Vagina (tissue), 2 donors: ENCODE measurements around the gene SLC5A8. TPM values are rescaled to one million over a fixed set of nuclear protein-coding genes. Genes with fewer than 3 reads are reported as not detected.

Source experiments
- DNase-seq, 2 donors: peaks; one replicate each; pipeline ENCODE4 v3.0.0-alpha.2; 2017; ENCODE audit errors: extremely low spot score in 2 of 2
- H3K27ac ChIP-seq: fragments of 200-600 bp; sonication (generic); one replicate; pipeline ENCODE4 v1.5.1; 2019
- H3K27me3 ChIP-seq: fragments of 200-600 bp; sonication (generic); one replicate; pipeline ENCODE4 v1.5.1; 2019
- H3K36me3 ChIP-seq, 2 donors: fragments of 200-600 bp; sonication (generic); one replicate each; pipeline ENCODE4 v1.5.1; 2017 to 2019
- H3K4me1 ChIP-seq: fragments of 200-600 bp; sonication (generic); one replicate; pipeline ENCODE4 v1.5.1; 2019
- H3K4me3 ChIP-seq, 2 donors: fragments of 200-600 bp; sonication (generic); 1 replicate in 1 of 2; 2 replicates in 1 of 2; pipeline ENCODE4 v1.5.1; 2016 to 2019
- H3K9me3 ChIP-seq: fragments of 200-600 bp; sonication (generic); one replicate; pipeline ENCODE4 v1.5.1; 2019
- CTCF ChIP-seq, 3 experiments: fragments of 450-650 bp in 2 of 3; fragments of 200-600 bp in 1 of 3; sonication (generic) in 1 of 3; IDR thresholded peaks; one replicate each; pipeline ENCODE4 v1.5.1; 2017 to 2019; ENCODE audit warnings: antibody characterized with exemption in 3 of 3, mild to moderate bottlenecking in 2 of 3, moderate library complexity in 2 of 3
- POLR2A ChIP-seq, 2 donors: fragments of 450-650 bp; IDR thresholded peaks; one replicate each; pipeline ENCODE4 v1.6.1; 2017; ENCODE audit warnings: antibody characterized with exemption in 2 of 2, mild to moderate bottlenecking in 2 of 2, moderate library complexity in 2 of 2
- POLR2AphosphoS5 ChIP-seq, 2 donors: sonication (generic); formaldehyde crosslinking; IDR thresholded peaks; one replicate each; pipeline ENCODE4 v1.9.0; 2017; ENCODE audit warnings: antibody characterized with exemption in 2 of 2, mild to moderate bottlenecking in 2 of 2, low read depth in 1 of 2; ENCODE audit not compliant: insufficient read depth in 1 of 2
- intact Hi-C: fragments of 100-400 bp; cut with DNase I; formaldehyde crosslinking; loops from one replicate; pipeline ENCODE4 v1.15.1; 2023
- small RNA-seq: library from RNA; depleted of rRNA; stranded (forward); fragments of <200 nt; gene quantifications from one replicate; pipeline ENCODE3, GENCODE V24; 2016
- total RNA-seq: library from RNA; depleted of rRNA; stranded (reverse); fragments of >200 nt; gene quantifications from one replicate; pipeline ENCODE4 v1.2.3, GENCODE V29; 2016

The SLC5A8 gene
- total RNA-seq, 1 donor from 2014 or later: not detected

- no peaks in the 10 kb centered on the region for H3K27me3 ChIP-seq
- H3K27ac ChIP-seq: no peak overlapping the region
- no peak for TF ChIP-seq POLR2AphosphoS5 (IDR thresholded peaks at IDR 0.05; ENCODE audit: insufficient read depth in 1 of 2, low read depth in 1 of 2)
- TF ChIP-seq CTCF (IDR thresholded peaks at IDR 0.05): no peak
- no peak for TF ChIP-seq POLR2A (IDR thresholded peaks at IDR 0.05)
- intact Hi-C loops: no loop called here
- no peaks in the 10 kb centered on the region for H3K36me3 ChIP-seq
- DNase-seq: no peak
- no peak overlapping the region for H3K4me3 ChIP-seq
- H3K9me3 ChIP-seq: no peaks in the 10 kb centered on the region
- no peaks in the 10 kb centered on the region for H3K4me1 ChIP-seq
Observed at GRCh38 chr12:101115326-101115725, 94.7 kb downstream of the SLC5A8 start.

- Histone ChIP-seq H3K4me1 (no peaks in the 10 kb centered on the region), H3K36me3 (no peaks in the 10 kb centered on the region), H3K9me3 (no peaks in the 10 kb centered on the region), H3K4me3 (no peak overlapping the region), H3K27me3 (no peaks in the 10 kb centered on the region), H3K27ac (no peak overlapping the region)
- intact Hi-C loops: no loop called here
- TF ChIP-seq CTCF (IDR thresholded peaks at IDR 0.05) (no peak), POLR2AphosphoS5 (IDR thresholded peaks at IDR 0.05; ENCODE audit: insufficient read depth in 1 of 2, low read depth in 1 of 2) (no peak), POLR2A (IDR thresholded peaks at IDR 0.05) (no peak)
- DNase-seq: no peak
Observed at GRCh38 chr12:101111441-101111840, 98.6 kb downstream of the SLC5A8 start.

- no peaks in the 10 kb centered on the region for H3K27me3 ChIP-seq
- no peak overlapping the region for H3K27ac ChIP-seq
- no peaks in the 10 kb centered on the region for H3K36me3 ChIP-seq
- H3K9me3 ChIP-seq: no peaks in the 10 kb centered on the region
- no peak overlapping the region for H3K4me3 ChIP-seq
- H3K4me1 ChIP-seq: no peaks in the 10 kb centered on the region
- intact Hi-C loops: no loop called here
- TF ChIP-seq CTCF (IDR thresholded peaks at IDR 0.05): no peak
- no peak for TF ChIP-seq POLR2A (IDR thresholded peaks at IDR 0.05)
- no peak for TF ChIP-seq POLR2AphosphoS5 (IDR thresholded peaks at IDR 0.05; ENCODE audit: insufficient read depth in 1 of 2, low read depth in 1 of 2)
- no peak for DNase-seq
Observed at GRCh38 chr12:101110866-101111265, 99.2 kb downstream of the SLC5A8 start.

- DNase-seq: no peak
- no peaks in the 10 kb centered on the region for H3K9me3 ChIP-seq
- TF ChIP-seq POLR2AphosphoS5 (IDR thresholded peaks at IDR 0.05; ENCODE audit: insufficient read depth in 1 of 2, low read depth in 1 of 2): no peak
- no peaks in the 10 kb centered on the region for H3K27me3 ChIP-seq
- H3K36me3 ChIP-seq: no peaks in the 10 kb centered on the region
- no peaks in the 10 kb centered on the region for H3K4me1 ChIP-seq
- H3K4me3 ChIP-seq: no peak overlapping the region
- H3K27ac ChIP-seq: no peak overlapping the region
- intact Hi-C loops: no loop called here
Observed at GRCh38 chr12:101108130-101108529, 101.9 kb downstream of the SLC5A8 start.

GRCh38 chr12:101107032-101107763 lies 102.8 kb downstream of the SLC5A8 start:
- Histone ChIP-seq H3K27me3 (no peaks in the 10 kb centered on the region), H3K4me3 (no peak overlapping the region), H3K4me1 (no peaks in the 10 kb centered on the region), H3K9me3 (no peaks in the 10 kb centered on the region), H3K36me3 (no peaks in the 10 kb centered on the region), H3K27ac (no peak overlapping the region)
- no peak for DNase-seq
- intact Hi-C loops: no loop called here
- TF ChIP-seq CTCF (IDR thresholded peaks at IDR 0.05) (no peak), POLR2A (IDR thresholded peaks at IDR 0.05) (no peak), POLR2AphosphoS5 (IDR thresholded peaks at IDR 0.05; ENCODE audit: insufficient read depth in 1 of 2, low read depth in 1 of 2) (no peak)

Small RNA genes lying within 50 kb of the gene (small RNA-seq; reads per million reads assigned to genes)
- not detected for gene RNU6-768P

Other genes with a start within 250 kb of the SLC5A8 start
- 11.5 TPM for gene UTP20, start 69.9 kb upstream of the SLC5A8 start, total RNA-seq
- 75.9 TPM for gene ARL1, start 197.5 kb upstream of the SLC5A8 start, total RNA-seq